CD4-positive, alpha-beta T cell treated with Interleukin-6 for 4 hours (primary cell): ENCODE results near the gene NECAP2.
"Not testable (repeated sequence)": the region's sequence is repeated elsewhere in the genome, so short reads cannot be mapped to it uniquely, and the experiment has no call there.

Experiments
- DNase-seq: peaks from one replicate; pipeline ENCODE4 v3.0.0-alpha.2; 2020; ENCODE audit warnings: mixed read lengths

The NECAP2 gene

DNA sequence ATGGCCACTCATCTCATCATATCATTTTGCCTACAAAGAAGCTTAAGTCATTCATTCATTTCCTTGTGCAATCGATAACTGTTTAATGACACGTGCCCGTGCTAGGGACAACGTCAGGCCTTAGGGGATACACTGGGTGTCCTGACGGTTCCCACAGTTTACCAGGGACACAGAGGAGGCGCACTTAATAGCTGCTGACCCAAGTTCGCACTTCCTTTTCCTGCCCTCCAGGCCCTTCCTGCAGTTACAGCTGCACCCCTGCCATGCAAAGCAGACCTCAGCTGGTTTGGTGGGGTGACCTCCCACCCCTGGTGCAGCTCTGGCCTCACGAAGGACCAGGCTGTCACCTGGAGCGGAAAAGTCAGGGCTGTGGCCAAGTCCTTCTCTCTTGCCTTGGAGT is 7.5 kb upstream of the NECAP2 start:
- DNase-seq, result no peak

DNA sequence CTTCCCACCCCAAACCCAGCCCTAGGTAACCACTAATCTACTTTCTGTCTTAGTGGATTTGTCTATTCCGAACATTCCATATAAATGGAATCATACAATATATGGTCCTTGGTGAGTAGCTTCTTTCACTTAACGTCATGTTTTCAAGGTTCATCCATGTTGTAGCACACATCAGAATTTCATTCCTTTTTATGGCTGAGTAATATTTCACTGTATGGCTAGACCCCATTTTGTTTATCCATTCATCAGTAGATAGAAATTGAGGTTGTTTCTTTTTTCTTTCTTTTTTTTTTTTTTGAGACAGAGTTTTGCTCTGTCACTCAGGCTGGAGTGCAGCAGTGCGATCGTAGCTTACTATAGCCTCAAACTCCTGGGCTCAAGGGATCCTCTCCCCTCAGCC is 6.5 kb upstream of the NECAP2 start:
- DNase-seq, result no peak

- no peak for DNase-seq
Observed at GRCh38 chr1:16434501-16434900, 6.0 kb upstream of the NECAP2 start.

GRCh38 chr1:16436946-16437474 is 3.5 kb upstream of the NECAP2 start, which contains the start of gene SPATA21:
Gene SPATA21 (minus strand): TSS chr1:16437424. CDS start chr1:16431371, 6,053 bp downstream.
- no peak for DNase-seq

- no peak for DNase-seq
Observed at GRCh38 chr1:16438516-16438915, 2.0 kb upstream of the NECAP2 start.

GRCh38 chr1:16438924-16439323 is 1.6 kb upstream of the NECAP2 start:
- no peak for DNase-seq

- peak; percentile 4 for DNase-seq
Observed at GRCh38 chr1:16440131-16440469, 424 bp upstream of the NECAP2 start.

GRCh38 chr1:16441282-16441665 is 750 bp downstream of the NECAP2 start:
- peak; percentile 37 for DNase-seq

DNA sequence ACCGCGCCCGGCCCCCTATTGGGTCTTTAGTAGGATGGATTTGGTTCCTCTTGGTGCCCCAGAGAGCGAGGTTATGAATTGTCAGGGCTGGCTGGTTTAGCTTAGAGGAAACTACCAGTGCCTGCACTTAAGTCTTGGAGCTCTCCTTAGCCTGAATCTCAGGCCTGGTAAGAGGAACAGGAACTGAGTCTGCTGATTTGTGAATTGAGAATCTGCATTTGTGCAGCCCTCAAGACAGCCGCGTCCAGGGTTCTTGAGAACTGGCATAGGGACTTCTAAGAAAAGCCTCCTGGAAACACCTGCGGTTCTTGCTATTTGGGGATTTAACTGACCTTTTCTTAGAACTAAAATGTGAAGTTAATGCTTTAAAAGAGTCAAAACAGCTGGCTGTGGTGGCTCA is 1.7 kb downstream of the NECAP2 start:
- no peak for DNase-seq

GRCh38 chr1:16442941-16443340 is 2.4 kb downstream of the NECAP2 start:
- DNase-seq, result no peak

DNA sequence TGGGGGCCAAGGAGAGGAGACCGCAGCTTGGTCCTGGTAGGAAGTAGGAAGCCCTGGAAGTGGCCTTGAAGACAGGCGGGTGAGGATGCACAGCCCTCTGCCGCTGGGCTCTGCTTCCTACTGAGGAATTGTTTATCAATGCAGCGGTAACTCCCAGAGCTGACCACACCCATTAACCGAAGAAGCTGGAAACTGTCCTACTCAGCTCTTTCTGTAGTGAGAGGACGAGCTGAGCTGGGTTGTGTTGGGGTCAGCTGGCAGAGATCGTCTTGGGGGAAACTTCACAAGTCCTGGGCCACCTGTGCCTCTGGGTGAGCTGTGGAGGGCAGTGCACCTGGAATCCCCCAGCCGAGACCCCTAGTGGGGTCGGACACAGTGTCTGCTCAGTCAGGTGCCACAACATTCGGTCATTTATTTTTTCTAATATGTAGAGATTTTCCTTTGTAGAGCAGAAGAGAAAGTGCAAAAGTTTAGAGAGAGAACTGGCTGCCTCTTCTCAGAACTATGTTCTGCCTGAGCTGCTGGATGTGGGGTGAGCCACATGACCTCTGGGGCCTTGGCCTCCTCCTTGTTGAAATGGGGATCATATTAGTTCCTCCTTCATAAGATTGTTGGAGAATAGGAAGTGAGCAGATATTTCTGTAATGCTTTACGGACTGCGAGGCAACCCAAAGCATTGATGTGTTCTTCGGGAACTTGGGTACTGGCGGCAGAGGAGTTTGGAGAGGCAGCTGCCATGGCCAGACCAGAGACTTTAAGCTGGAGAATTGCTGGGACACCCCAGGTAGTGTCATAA is 3.6 kb downstream of the NECAP2 start:
- DNase-seq, result no peak

DNA sequence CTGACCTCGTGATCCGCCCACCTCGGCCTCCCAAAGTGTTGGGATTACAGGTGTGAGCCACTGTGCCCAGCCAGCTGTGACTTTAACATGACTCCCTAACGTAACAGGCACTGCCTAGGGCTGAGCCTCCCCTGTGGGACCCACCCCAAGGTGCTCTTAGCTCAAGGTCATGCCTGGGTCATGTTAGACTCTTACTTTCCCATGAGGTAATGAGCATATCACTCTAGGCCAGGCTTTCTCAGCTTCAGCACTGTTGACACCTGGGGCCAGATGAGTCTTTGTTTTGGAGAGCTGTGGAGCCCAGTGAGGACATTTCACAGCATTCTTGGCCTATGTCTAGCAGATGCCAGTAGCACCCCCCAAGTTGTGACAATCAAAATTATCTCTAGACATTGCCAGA is 4.5 kb downstream of the NECAP2 start:
- DNase-seq, result no peak

DNA sequence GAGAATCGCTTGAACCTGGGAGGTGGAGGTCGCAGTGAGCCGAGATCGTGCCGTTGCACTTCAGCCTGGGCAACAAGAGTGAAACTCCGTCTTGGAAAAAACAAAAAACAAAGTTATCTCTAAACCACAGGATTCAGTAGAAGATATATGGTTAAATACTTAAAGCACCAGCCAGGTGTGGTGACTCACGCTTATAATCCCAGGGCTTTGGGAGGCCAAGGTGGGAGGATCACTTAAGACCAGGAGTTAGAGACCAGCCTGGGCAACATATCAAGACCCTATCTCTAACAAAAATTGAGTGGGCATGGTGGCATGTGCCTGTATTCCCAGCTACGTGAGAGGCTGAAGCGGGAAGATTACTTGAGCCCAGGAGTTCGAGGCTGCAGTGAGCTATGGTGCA is 5.6 kb downstream of the NECAP2 start:
- no peak for DNase-seq

DNA sequence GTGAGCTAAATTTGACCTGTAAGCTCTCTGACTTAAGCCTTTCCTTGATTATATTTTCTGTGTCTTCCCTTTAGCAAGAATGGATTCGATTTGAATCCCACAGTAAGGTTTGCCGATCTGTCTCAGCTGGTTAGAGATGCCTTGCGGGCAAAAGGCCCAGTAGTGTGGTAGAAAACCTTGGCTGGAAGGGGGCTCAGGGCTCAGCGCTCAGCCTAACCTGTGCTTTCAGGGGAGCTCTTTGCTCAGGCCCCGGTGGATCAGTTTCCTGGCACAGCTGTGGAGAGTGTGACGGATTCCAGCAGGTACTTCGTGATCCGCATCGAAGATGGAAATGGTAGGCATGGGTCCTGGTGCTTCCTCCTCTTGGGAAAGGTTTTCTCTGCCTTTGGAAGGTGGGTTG is 7.1 kb downstream of the NECAP2 start:
- no peak for DNase-seq

DNA sequence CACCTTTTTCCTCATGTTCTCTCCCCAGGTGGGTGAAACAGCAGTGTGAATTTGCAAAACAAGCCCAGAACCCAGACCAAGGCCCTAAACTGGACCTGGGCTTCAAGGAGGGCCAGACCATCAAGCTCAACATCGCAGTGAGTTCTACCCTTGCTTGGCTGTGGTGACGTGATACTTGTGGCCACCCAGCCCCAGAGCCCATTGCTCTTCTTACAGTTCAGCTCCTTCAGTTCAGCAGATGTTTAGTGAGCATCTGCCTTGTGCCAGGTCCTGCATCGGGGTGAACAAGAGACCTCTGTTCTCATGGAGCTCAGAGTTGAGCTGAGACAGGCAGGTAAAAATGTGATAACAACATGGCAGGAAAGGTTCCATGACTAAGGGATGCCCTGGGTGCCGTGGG is 8.5 kb downstream of the NECAP2 start:
- no peak for DNase-seq

- DNase-seq, result no peak
Observed at GRCh38 chr1:16449666-16450065, 9.1 kb downstream of the NECAP2 start.

- DNase-seq, result no peak
Observed at GRCh38 chr1:16450863-16451481, 10.4 kb downstream of the NECAP2 start.

GRCh38 chr1:16451841-16452528 is 11.5 kb downstream of the NECAP2 start:
- DNase-seq, result no peak

GRCh38 chr1:16454909-16455308 is 14.4 kb downstream of the NECAP2 start:
- not testable (repeated sequence) for DNase-seq

DNA sequence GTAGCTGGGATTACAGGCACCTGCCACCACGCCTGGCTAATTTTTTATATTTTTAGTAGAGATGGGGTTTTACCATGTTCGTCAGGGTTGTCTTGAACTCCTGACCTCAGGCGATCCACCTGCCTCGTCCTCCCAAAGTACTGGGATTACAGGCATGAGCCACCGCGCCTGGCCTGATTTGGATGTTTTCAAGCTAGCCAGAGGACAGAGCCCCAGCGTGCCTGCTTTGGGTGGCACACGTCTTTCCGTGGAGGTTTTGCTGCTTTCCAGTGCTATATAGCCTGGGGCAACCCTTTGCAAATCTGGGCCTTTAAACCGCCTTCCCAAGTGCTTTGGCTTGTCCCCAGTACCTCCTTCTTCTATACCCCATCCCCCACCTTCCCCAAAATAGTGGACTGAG is 15.6 kb downstream of the NECAP2 start:
- not testable (repeated sequence) for DNase-seq

- no peak for DNase-seq
Observed at GRCh38 chr1:16458831-16459230, 18.3 kb downstream of the NECAP2 start.

- no peak for DNase-seq
Observed at GRCh38 chr1:16459352-16459925, 18.9 kb downstream of the NECAP2 start.

DNA sequence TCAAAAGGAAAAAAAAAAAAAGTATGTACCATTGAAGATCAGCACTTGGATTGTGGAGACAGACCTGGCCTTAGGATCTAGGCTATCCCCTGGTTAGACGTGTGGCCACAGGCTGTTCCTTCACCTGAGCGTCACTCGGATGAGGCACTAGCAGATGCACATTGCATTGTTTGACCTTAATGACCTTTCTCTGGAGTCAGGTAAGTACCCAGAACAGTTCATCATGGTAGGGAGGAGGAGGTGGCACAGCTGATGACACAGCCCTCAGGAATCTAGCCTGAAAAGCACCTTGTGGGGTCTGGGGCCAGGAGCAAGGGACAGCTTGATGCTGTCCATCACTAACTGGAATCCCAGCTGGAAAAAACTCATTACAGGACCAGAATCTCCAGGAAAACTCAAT is 21.2 kb downstream of the NECAP2 start:
- DNase-seq, result no peak
